Measurements from ENCODE around the gene RGS14. TPM values are rescaled to one million over a fixed set of nuclear protein-coding genes. Genes with fewer than 3 reads are reported as not detected.
A peak's percentile ranks its signal among the peaks of the same experiment; 100 is the strongest.

RGS14 gene
- total RNA-seq, 1 donor, result 3.5 TPM

GRCh38 chr5:177334781-177335700 lies 22.7 kb upstream of the RGS14 start:
- no peak for DNase-seq (ENCODE audit: low read depth)
- H3K4me3 ChIP-seq (ENCODE audit: low read depth, low read length), result no peak overlapping the region
- TF ChIP-seq CTCF (IDR thresholded peaks at IDR 0.05; ENCODE audit: insufficient read depth, low read depth, low read length), result no peak

GRCh38 chr5:177335701-177336065 lies 22.0 kb upstream of the RGS14 start:
- no peak for DNase-seq (ENCODE audit: low read depth)
- no peak for TF ChIP-seq CTCF (IDR thresholded peaks at IDR 0.05; ENCODE audit: insufficient read depth, low read depth, low read length)
- no peak overlapping the region for H3K4me3 ChIP-seq (ENCODE audit: low read depth, low read length)

GRCh38 chr5:177336112-177336511 lies 21.6 kb upstream of the RGS14 start:
- peak; percentile 38 for TF ChIP-seq CTCF (IDR thresholded peaks at IDR 0.05; ENCODE audit: insufficient read depth, low read depth, low read length)
- no peak for DNase-seq (ENCODE audit: low read depth)
- H3K4me3 ChIP-seq (ENCODE audit: low read depth, low read length), result no peak overlapping the region

GRCh38 chr5:177336603-177337494 lies 20.9 kb upstream of the RGS14 start:
- DNase-seq (ENCODE audit: low read depth), result no peak
- no peak overlapping the region for H3K4me3 ChIP-seq (ENCODE audit: low read depth, low read length)
- TF ChIP-seq CTCF (IDR thresholded peaks at IDR 0.05; ENCODE audit: insufficient read depth, low read depth, low read length), result no peak

- no peak for DNase-seq (ENCODE audit: low read depth)
Measured at GRCh38 chr5:177338251-177339106, 19.2 kb upstream of the RGS14 start.

More at GRCh38 chr5:177338251-177339106, 19.2 kb upstream of the RGS14 start:
- no peak for TF ChIP-seq CTCF (IDR thresholded peaks at IDR 0.05; ENCODE audit: insufficient read depth, low read depth, low read length)
- H3K4me3 ChIP-seq (ENCODE audit: low read depth, low read length), result no peak overlapping the region
